ENCODE measurements around the gene SPDYE4.

DNA sequence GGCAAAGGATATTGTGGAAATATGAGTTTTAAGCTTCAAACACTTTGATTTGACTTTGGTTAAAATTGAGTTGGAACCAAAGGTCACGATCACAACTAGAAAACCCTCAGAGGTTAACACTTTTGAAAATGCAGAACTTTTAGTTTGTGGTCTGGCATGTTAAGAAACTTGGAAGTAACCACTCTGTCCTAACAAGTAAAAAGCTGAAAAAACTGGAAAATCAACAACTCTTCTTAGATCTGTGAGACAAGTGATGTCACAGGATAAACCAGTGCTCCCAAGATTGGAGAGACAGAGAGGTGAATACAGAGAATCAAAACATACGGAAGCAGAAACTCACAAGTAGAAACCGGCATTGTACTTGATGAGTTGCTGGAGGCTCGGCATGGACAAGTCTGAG lies 23.4 kb upstream of the SPDYE4 start:
- TF ChIP-seq, protein P1, sequence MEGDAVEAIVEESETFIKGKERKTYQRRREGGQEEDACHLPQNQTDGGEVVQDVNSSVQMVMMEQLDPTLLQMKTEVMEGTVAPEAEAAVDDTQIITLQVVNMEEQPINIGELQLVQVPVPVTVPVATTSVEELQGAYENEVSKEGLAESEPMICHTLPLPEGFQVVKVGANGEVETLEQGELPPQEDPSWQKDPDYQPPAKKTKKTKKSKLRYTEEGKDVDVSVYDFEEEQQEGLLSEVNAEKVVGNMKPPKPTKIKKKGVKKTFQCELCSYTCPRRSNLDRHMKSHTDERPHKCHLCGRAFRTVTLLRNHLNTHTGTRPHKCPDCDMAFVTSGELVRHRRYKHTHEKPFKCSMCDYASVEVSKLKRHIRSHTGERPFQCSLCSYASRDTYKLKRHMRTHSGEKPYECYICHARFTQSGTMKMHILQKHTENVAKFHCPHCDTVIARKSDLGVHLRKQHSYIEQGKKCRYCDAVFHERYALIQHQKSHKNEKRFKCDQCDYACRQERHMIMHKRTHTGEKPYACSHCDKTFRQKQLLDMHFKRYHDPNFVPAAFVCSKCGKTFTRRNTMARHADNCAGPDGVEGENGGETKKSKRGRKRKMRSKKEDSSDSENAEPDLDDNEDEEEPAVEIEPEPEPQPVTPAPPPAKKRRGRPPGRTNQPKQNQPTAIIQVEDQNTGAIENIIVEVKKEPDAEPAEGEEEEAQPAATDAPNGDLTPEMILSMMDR (conservative IDR thresholded peaks at IDR 0.05; ENCODE audit: low read length): no peak
- no peak for TF ChIP-seq EZH2phosphoT487 (IDR thresholded peaks at IDR 0.05; ENCODE audit: borderline replicate concordance)
